ENCODE measurements around the gene RAVER1. TPM values are rescaled to one million over a fixed set of nuclear protein-coding genes. Genes with fewer than 3 reads are reported as not detected.

RAVER1 gene
- total and polyA plus RNA-seq, 10 of the 15 experiments (the other 5 are each of a cell fraction or from before 2014, with no cell fraction given), result 0.03 to 87.0 (median 12.1) TPM

GRCh38 chr19:10321874-10322835 lies 11.2 kb downstream of the RAVER1 start:
- ChIA-PET RAD21 (ENCODE audit: unreplicated experiment) (no interaction called here), POLR2A (no interaction called here), SMC1A (ENCODE audit: uncharacterized antibody, unreplicated experiment) (no interaction called here), CTCF (no interaction called here)
- H3K27me3 ChIP-seq (replicated peaks in 1 of 2; ENCODE audit: control insufficient read depth in 2 of 2, insufficient read depth in 2 of 2, low read length in 1 of 2), result no peaks in the 10 kb centered on the region
- intact Hi-C loops (cut with micrococcal nuclease; ENCODE audit: unreplicated experiment) (no loop called here), in situ Hi-C loops (cut with MboI) (no loop called here)
- no peaks in the 10 kb centered on the region for H4K20me1 ChIP-seq (ENCODE audit: control insufficient read depth, insufficient read depth)
- DNase-seq (ENCODE audit: low read depth, low spot score) (no peak), ATAC-seq (no peak), FAIRE-seq (no peak)
- H3K79me2 ChIP-seq (ENCODE audit: control insufficient read depth, insufficient read depth, low read length), result no peaks in the 10 kb centered on the region
- H3K9me3 ChIP-seq (replicated peaks; ENCODE audit: control insufficient read depth, insufficient read depth, low read length), result no peaks in the 10 kb centered on the region
- no TSS peak for BruUV-seq (replicated peaks)
- no peak overlapping the region for H2AFZ ChIP-seq (ENCODE audit: control insufficient read depth, low read depth, low read length)
- H3K27ac ChIP-seq (ENCODE audit: control insufficient read depth, insufficient read depth), result no peak overlapping the region
- H3K4me2 ChIP-seq (ENCODE audit: control insufficient read depth, insufficient read depth), result no peak overlapping the region
- no peaks in the 10 kb centered on the region for H3K4me1 ChIP-seq (ENCODE audit: control insufficient read depth, insufficient read depth, low read length)
- no peak overlapping the region for H3K9ac ChIP-seq (ENCODE audit: control insufficient read depth, insufficient read depth, low read length)
- H3K4me3 ChIP-seq, result no peak overlapping the region
- TF ChIP-seq IKZF1 (conservative IDR thresholded peaks at IDR 0.05) (no peak), POLR2A (IDR thresholded peaks at IDR 0.05; ENCODE audit: low read depth, low read length) (0 out of 2 replicates have a peak, but pooled peaks have one; percentile 15), POLR2AphosphoS5 (IDR thresholded peaks at IDR 0.05; ENCODE audit: low read length) (0 out of 2 replicates have a peak, but pooled peaks have one; percentile 62)
- 90% methylated on average over 19 of the region's 19 CpGs for WGBS (ENCODE audit: insufficient coverage, insufficient replicate concordance, low lambda C conversion rate, missing lambda C conversion rate)
- peaks cover 5 to 46% of the 10 kb centered on the region in 2 experiments; a peak in 3 of 4 replicates for H3K36me3 ChIP-seq (ENCODE audit: control insufficient read depth in 2 of 2, insufficient read depth in 2 of 2, low read length in 1 of 2)

- WGBS (ENCODE audit: insufficient coverage, insufficient replicate concordance, low lambda C conversion rate, missing lambda C conversion rate), result 89% methylated on average over 11 of the region's 11 CpGs
- CTCF ChIA-PET, result no interaction called here
- FAIRE-seq, result no peak
- TF ChIP-seq ASH2L (IDR thresholded peaks at IDR 0.05; ENCODE audit: borderline replicate concordance, low read depth) (no peak), TCF7 (IDR thresholded peaks at IDR 0.05; ENCODE audit: borderline replicate concordance) (no peak), GATAD2B (conservative IDR thresholded peaks at IDR 0.05; ENCODE audit: low read depth) (no peak), ZBTB11 (CRISPR knock-in tag; IDR thresholded peaks at IDR 0.05) (no peak), ZBTB33 (IDR thresholded peaks at IDR 0.05) (no peak), SPI1 (IDR thresholded peaks at IDR 0.05; ENCODE audit: borderline replicate concordance, insufficient read depth, low read depth, low read length) (no peak), NRF1 (conservative IDR thresholded peaks at IDR 0.05; ENCODE audit: low read depth, low read length) (no peak)
Observed at GRCh38 chr19:10321417-10321797, 11.9 kb downstream of the RAVER1 start.

More at GRCh38 chr19:10321417-10321797, 11.9 kb downstream of the RAVER1 start:
- Histone ChIP-seq H3K36me3 (ENCODE audit: control insufficient read depth in 2 of 2, insufficient read depth in 2 of 2, low read length in 1 of 2) (peaks cover 3 to 47% of the 10 kb centered on the region in 2 experiments; a peak in 3 of 4 replicates), H4K20me1 (ENCODE audit: control insufficient read depth, insufficient read depth) (no peaks in the 10 kb centered on the region), H3K9ac (ENCODE audit: control insufficient read depth, insufficient read depth, low read length) (no peak overlapping the region), H3K27ac (ENCODE audit: control insufficient read depth, insufficient read depth) (no peak overlapping the region), H3K4me1 (ENCODE audit: control insufficient read depth, insufficient read depth, low read length) (no peaks in the 10 kb centered on the region), H3K9me3 (replicated peaks; ENCODE audit: control insufficient read depth, insufficient read depth, low read length) (no peaks in the 10 kb centered on the region), H3K4me2 (ENCODE audit: control insufficient read depth, insufficient read depth) (no peak overlapping the region), H3K79me2 (ENCODE audit: control insufficient read depth, insufficient read depth, low read length) (no peaks in the 10 kb centered on the region), H3K27me3 (replicated peaks in 1 of 2; ENCODE audit: control insufficient read depth in 2 of 2, insufficient read depth in 2 of 2, low read length in 1 of 2) (no peaks in the 10 kb centered on the region), H3K4me3 (no peak overlapping the region), H2AFZ (ENCODE audit: control insufficient read depth, low read depth, low read length) (no peak overlapping the region)
- SMC1A ChIA-PET (ENCODE audit: uncharacterized antibody, unreplicated experiment), result no interaction called here
- ATAC-seq, result no peak
- in situ Hi-C loops (cut with MboI), result no loop called here
- RAD21 ChIA-PET (ENCODE audit: unreplicated experiment), result no interaction called here
- intact Hi-C loops (cut with micrococcal nuclease; ENCODE audit: unreplicated experiment), result no loop called here
- POLR2A ChIA-PET, result no interaction called here
- no peak for DNase-seq (ENCODE audit: low read depth, low spot score)
- no TSS peak for BruUV-seq (replicated peaks)

All from GM12878 (cell line).